ENCODE data around the gene MYL9. TPM values are rescaled to one million over a fixed set of nuclear protein-coding genes. Genes with fewer than 3 reads are reported as not detected.

MYL9 gene
- total RNA-seq, 2 donors from 2014 or later = 49.3 to 582 TPM

DNA sequence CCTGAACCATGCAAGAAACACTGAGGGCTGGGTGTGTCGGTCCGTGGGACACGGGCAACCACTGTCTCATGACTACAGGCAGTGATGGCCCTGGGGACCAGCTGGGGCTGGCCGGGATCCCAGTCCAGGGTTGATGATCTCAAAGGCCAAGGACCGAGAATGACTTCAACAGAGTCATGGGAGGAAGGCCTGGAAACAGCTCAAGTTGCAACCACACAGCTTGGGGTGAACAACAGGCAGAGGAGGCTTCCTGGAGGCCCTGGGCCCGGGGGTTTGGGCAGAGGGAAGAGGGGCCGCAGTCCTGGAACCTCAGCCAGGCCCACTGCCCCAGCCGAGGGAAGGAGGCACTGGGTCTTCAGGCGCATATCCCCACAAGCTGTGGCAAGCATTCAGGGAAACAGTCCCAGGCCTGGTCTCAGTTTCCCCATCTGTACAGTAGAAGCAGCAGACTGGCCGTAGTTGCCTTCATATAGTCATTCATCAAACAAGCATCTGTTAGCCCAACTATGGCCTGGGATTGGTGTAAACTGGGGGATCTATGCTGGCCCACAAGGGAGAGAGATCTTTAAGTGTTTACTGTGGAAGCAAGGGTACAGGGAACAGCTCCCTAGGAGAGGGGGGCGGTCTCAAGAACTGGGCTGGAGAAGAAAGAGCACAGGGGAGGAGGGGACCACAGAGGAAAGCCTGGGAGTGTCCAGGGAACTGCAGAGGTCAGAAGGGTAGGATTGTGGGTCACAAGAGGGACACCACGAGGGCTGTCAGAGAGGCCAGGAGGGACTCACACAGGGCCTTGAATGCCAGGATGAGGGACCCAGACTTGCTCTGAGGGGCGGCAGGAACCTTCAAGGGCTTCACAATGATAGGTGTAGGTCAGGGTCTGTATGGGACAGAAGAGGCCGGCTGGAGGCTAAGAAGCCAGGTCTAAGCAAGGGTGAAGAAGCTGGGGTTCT is 2.1 kb downstream of the MYL9 start:
- Histone ChIP-seq H3K9ac (ENCODE audit: low read depth in 2 of 2, low read length in 2 of 2) (peak overlapping the region; percentile 40 to 66), H3K4me1 (no peaks in the 10 kb centered on the region), H3K36me3 (no peaks in the 10 kb centered on the region), H3K9me3 (no peaks in the 10 kb centered on the region), H3K27ac (peak overlapping the region; percentile 80), H3K27me3 (no peaks in the 10 kb centered on the region), H3K4me3 (peak overlapping the region; percentile 55)
- DNase-seq = peak; percentile 60
- intact Hi-C loops (cut with DNase I) = no loop called here
- TF ChIP-seq, protein P1, sequence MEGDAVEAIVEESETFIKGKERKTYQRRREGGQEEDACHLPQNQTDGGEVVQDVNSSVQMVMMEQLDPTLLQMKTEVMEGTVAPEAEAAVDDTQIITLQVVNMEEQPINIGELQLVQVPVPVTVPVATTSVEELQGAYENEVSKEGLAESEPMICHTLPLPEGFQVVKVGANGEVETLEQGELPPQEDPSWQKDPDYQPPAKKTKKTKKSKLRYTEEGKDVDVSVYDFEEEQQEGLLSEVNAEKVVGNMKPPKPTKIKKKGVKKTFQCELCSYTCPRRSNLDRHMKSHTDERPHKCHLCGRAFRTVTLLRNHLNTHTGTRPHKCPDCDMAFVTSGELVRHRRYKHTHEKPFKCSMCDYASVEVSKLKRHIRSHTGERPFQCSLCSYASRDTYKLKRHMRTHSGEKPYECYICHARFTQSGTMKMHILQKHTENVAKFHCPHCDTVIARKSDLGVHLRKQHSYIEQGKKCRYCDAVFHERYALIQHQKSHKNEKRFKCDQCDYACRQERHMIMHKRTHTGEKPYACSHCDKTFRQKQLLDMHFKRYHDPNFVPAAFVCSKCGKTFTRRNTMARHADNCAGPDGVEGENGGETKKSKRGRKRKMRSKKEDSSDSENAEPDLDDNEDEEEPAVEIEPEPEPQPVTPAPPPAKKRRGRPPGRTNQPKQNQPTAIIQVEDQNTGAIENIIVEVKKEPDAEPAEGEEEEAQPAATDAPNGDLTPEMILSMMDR (IDR thresholded peaks at IDR 0.05) = no peak

DNA sequence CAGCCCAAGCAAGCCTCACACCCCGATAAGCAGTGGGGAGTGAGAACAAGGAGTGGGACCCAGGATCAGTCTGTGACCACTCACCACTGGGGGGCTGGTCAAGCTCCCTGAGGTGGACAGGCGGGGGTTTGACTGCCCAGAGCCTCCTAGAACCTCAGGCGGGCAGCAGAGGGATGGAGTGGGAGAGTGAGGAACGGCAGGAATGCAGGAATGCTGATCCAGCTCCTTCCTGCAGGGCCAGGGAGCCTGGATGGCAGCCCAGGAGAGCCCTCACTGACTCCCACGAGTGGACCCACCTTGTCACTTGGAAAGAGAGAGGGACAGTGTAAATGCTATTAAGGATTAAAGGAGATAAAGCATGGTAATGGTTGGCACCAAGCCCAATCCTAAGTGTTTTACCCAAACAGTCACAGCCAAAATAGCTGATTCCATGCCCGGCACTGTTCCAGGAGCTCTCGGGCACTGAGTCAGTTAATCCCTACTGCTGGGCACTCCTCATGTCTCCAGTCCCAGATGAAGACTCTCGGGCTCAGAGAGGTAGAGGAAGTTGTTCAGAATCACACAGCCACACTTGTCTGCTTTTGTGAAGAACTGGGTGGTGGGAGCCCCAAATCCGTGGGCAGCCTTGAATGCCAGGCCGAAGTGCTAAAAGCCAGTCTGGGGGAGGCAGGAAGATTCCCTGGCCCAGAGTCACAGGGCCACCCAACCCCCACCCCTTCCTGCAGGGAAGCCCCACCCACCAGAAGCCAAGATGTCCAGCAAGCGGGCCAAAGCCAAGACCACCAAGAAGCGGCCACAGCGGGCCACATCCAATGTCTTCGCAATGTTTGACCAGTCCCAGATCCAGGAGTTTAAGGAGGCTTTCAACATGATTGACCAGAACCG is 3.1 kb downstream of the MYL9 start:
- H3K27ac ChIP-seq = no peak overlapping the region
- intact Hi-C loops (cut with DNase I) = no loop called here
- H3K4me3 ChIP-seq = no peak overlapping the region
- DNase-seq = no peak
- H3K27me3 ChIP-seq = no peaks in the 10 kb centered on the region
- H3K9me3 ChIP-seq = no peaks in the 10 kb centered on the region
- no peaks in the 10 kb centered on the region for H3K36me3 ChIP-seq
- peak overlapping the region in 1 of 2 donors; percentile 5 for H3K9ac ChIP-seq (ENCODE audit: low read depth in 2 of 2, low read length in 2 of 2)
- H3K4me1 ChIP-seq = no peaks in the 10 kb centered on the region
- TF ChIP-seq, protein P1 (IDR thresholded peaks at IDR 0.05) = no peak

DNA sequence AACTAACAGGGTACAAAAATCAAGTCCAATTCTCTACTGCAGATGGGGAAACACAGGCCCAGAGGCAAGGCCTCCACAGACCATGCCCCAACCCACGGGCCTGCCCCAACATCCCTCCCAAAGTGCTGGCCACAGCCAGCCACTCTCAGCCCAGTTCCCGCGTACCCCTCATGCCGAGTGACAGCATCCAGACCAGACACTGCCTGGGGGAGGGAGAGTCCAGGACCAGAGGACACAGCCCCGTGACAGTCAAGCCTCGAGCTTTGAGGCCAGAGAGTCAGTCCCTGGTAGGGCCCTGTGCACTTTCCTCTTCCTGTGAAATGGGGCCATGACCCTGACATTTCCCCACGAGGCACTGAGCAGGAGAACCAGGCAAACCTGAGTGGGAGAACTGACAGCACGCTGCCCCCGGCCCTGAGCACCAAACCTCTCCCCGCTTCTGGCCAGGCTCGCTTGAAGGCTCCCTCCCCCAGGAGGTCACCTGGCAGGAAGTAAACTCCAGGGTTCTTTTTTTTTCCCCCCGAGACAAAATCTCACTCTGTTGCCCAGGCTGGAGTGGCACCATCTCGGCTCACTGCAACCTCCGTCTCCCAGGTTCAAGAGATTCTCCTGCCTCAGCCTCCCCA is 4.9 kb downstream of the MYL9 start:
- Histone ChIP-seq H3K9ac (ENCODE audit: low read depth in 2 of 2, low read length in 2 of 2) (no peak overlapping the region), H3K9me3 (no peaks in the 10 kb centered on the region), H3K4me3 (no peak overlapping the region), H3K27me3 (no peaks in the 10 kb centered on the region), H3K36me3 (no peaks in the 10 kb centered on the region), H3K27ac (no peak overlapping the region), H3K4me1 (no peaks in the 10 kb centered on the region)
- intact Hi-C loops (cut with DNase I) = no loop called here
- DNase-seq = no peak
- TF ChIP-seq, protein P1 (IDR thresholded peaks at IDR 0.05) = no peak

DNA sequence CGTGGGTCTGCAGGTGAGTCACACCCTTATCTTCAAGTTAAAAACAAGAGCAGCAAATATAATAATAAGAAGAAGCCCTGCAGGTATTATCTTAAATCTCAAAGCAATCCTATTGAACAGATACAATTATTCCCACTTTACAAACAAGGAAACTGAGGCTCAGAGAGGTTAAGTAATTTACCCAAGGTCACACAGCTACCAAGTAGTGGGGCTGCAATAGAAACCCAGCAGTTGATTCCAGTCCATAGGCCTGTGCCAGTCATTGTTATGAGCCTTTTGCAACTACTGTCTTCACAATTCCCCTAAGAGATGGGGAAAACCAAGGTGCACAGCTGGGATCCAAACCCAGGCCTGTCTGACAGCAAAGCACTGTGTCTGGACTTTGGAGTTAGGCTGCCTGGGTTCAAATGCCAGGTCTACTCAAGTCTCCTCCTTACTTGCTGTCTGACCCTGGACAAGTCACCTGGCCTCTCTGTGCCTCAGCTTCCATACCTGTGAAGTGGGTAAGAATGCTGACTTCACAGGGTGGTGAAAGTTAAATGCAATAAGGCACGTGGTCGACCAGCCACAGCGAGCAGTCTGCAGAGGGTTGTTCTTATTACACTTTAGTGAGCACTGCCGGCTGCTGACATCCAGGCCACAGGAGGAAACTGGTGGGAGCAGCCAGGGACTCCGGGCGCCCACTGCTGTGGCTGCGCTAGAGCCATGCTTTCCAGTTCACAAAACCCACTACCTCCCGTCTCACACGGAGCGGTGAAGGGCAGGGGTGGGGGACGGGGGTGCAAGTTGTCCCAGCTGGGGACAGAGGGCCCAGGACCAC is 6.1 kb downstream of the MYL9 start:
- H3K9ac ChIP-seq (ENCODE audit: low read depth in 2 of 2, low read length in 2 of 2) = no peak overlapping the region

More for the DNA sequence above, 6.1 kb downstream of the MYL9 start:
- TF ChIP-seq, protein P1 (IDR thresholded peaks at IDR 0.05) = no peak
- intact Hi-C loops (cut with DNase I) = no loop called here
- no peak for DNase-seq
- Histone ChIP-seq H3K4me1 (no peaks in the 10 kb centered on the region), H3K9me3 (no peaks in the 10 kb centered on the region), H3K27me3 (no peaks in the 10 kb centered on the region), H3K4me3 (no peak overlapping the region), H3K27ac (no peak overlapping the region), H3K36me3 (no peaks in the 10 kb centered on the region)
